Progenitor cell of endocrine pancreas (in vitro differentiated cells): ENCODE results near the gene PROCA1. TPM values are rescaled to one million over a fixed set of nuclear protein-coding genes. Genes with fewer than 3 reads are reported as not detected.

Experiments used
- DNase-seq: peaks from one replicate; pipeline ENCODE4 v3.0.0; 2021; ENCODE audit warnings: low spot score; ENCODE audit not compliant: unreplicated experiment
- H3K27ac Mint-ChIP-seq: 2 replicates; pipeline ENCODE4 v1.8.0; 2021; ENCODE audit warnings: mild to moderate bottlenecking, moderate library complexity, mixed read lengths
- H3K27me3 Mint-ChIP-seq: 2 replicates; pipeline ENCODE4 v1.8.0; 2021; ENCODE audit warnings: mixed read lengths
- H3K36me3 Mint-ChIP-seq: 2 replicates; pipeline ENCODE4 v1.8.0; 2022; ENCODE audit warnings: mixed read lengths; ENCODE audit not compliant: insufficient read depth
- H3K4me1 Mint-ChIP-seq: 2 replicates; pipeline ENCODE4 v1.8.0; 2021; ENCODE audit warnings: low read depth, mixed read lengths
- H3K4me3 Mint-ChIP-seq: 2 replicates; pipeline ENCODE4 v1.8.0; 2021; ENCODE audit warnings: low read depth, mild to moderate bottlenecking, moderate library complexity, mixed read lengths
- H3K9me3 Mint-ChIP-seq: 2 replicates; pipeline ENCODE4 v1.8.0; 2021; ENCODE audit warnings: low read depth, mixed read lengths
- total RNA-seq: library from RNA; stranded (reverse); gene quantifications from 2 replicates; pipeline ENCODE4 v1.2.1, GENCODE V29; 2021
- TF ChIP-seq, protein P1 (sequence below): fragments of 200-600 bp; sonication (generic); IDR thresholded peaks from one replicate; pipeline ENCODE4 v1.5.0; 2021; ENCODE audit warnings: antibody characterized with exemption, mild to moderate bottlenecking; ENCODE audit not compliant: unreplicated experiment

Gene PROCA1
- total RNA-seq, 1 donor from 2014 or later = 16.3 TPM

DNA sequence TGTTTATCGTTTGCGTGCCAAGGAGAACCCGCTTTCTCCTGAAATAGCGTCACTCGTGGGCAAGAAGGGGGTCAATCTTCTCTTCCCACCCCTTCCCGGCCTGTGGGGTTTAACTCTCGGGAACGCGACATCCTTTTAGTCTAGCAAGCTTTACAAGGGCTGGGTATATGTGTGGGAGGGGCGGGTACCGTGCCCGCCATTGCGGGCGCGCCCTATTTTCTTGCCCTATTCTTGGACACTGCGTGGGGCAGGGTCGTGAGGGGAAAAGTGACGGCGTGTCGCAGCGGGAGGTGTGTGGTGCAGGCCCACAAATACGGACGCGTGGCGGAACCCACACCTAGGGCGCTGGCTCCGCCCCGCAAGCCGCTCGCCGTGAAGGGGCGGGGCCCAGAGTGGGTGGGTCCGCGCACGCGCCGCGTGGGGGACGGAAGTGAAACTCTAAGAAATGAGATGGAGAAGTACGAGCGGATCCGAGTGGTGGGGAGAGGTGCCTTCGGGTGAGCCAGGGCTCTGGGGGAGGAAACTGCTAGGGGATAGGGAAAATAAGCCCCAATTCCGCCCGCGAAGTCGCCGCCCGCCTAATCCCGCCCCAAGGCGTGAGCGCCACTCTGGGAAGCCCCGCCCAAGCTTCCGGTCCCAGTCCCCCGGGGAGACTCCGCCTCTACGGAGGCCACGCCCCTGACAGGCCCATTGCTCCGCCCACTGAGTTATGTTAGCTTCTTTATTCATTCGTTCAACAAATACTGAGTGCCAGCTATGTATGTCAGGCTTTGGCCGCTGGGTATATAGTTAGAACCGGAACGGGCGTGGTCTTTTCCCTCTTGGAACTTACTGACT is 16.9 kb upstream of the PROCA1 start, which contains the start of gene NEK8:
Gene NEK8, plus strand, starts transcription at position 425 of the 837 bp plus-strand sequence. Its CDS starts 26 bp downstream, at position 451.
- peaks cover 22% of the 10 kb centered on the region for H3K4me1 Mint-ChIP-seq
- peak within 1 kb of the TSS; percentile 89 for H3K4me3 Mint-ChIP-seq
- peak within 1 kb of the TSS; percentile 98 for H3K27ac Mint-ChIP-seq
- H3K27me3 Mint-ChIP-seq = no peaks in the 10 kb centered on the region
- DNase-seq = peak; percentile 95
- TF ChIP-seq, protein P1, sequence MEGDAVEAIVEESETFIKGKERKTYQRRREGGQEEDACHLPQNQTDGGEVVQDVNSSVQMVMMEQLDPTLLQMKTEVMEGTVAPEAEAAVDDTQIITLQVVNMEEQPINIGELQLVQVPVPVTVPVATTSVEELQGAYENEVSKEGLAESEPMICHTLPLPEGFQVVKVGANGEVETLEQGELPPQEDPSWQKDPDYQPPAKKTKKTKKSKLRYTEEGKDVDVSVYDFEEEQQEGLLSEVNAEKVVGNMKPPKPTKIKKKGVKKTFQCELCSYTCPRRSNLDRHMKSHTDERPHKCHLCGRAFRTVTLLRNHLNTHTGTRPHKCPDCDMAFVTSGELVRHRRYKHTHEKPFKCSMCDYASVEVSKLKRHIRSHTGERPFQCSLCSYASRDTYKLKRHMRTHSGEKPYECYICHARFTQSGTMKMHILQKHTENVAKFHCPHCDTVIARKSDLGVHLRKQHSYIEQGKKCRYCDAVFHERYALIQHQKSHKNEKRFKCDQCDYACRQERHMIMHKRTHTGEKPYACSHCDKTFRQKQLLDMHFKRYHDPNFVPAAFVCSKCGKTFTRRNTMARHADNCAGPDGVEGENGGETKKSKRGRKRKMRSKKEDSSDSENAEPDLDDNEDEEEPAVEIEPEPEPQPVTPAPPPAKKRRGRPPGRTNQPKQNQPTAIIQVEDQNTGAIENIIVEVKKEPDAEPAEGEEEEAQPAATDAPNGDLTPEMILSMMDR = no peak
- peaks cover 7% of the 10 kb centered on the region for H3K36me3 Mint-ChIP-seq
- H3K9me3 Mint-ChIP-seq = no peaks in the 10 kb centered on the region

DNA sequence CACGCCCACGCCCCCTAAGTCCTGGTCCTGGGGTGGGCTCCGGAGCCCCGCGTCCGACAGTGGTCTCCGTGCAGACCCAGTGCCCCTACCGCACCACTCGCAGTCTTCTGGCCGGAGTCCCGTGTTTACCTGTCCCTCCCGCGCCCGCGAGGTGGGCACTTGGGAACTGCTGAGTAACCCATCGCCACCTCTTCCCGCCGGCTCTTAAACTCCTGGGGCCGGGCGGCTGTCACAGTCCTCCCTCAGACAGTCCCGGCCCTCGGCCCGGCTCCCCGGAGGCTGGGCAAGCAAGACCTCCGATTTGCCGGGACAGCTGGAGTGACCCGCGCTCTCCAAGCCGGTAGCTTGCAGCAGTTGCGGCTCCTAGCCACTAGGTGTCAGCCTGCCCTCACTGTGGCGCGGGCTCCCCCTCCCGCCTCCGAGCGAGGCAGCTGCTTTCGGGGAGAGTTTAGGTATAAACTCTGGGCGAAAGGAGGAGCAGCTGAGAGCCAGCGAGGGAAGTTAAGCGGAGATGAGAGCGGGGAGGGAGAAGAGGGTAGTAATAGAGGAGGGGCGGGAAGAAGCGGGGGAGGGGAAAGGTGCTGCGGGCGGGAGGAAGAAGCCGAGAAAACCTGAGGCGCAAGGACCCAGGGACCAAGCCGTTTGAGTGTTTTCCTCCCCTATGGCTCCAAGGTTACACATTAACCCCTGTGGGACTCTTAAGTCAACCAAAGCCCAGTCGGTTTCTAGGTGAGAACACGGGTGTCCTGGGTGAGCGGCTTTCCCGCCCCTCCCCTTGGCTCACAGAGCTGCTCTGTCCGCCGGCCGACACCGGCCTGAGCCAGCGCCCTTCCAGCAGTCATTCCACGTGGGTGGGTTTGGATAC is 15.2 kb upstream of the PROCA1 start:
- Mint-ChIP-seq H3K4me3 (peak overlapping the region; percentile 89), H3K27me3 (no peaks in the 10 kb centered on the region), H3K4me1 (peaks cover 31% of the 10 kb centered on the region), H3K36me3 (peaks cover 14% of the 10 kb centered on the region), H3K27ac (peak overlapping the region; percentile 98), H3K9me3 (no peaks in the 10 kb centered on the region)
- peak; percentile 97 for DNase-seq
- TF ChIP-seq, protein P1 = peak; percentile 98

DNA sequence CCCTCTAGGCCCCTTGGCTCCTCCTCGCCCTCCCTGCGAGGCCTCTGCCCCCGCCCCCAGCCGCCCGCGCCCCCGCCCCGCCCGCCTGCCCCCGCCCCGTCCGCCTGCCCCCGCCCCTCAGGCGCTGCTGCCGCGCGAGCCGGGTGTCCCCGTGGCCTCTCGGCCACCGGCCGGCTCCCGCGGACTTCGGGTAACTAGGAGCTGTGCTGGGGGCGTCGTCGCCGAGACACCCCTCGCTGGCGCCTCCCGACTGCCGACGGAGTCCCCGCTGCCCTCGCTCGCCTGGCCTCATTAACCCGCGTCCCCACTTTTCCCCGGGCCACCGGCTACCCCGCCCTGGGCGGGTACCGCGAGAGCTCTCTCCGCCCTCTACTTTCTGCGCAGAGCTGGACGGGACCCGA is 14.5 kb upstream of the PROCA1 start, which contains the start of gene TLCD1:
Gene TLCD1, minus strand, starts transcription at position 8 of the 401 bp plus-strand sequence. CDS start 136 bp downstream, outside the sequence.
- H3K4me3 Mint-ChIP-seq = peak within 1 kb of the TSS; percentile 89
- peak within 1 kb of the TSS; percentile 98 for H3K27ac Mint-ChIP-seq
- TF ChIP-seq, protein P1 = no peak
- no peak for DNase-seq
- no peaks in the 10 kb centered on the region for H3K27me3 Mint-ChIP-seq
- peaks cover 37% of the 10 kb centered on the region for H3K4me1 Mint-ChIP-seq
- no peaks in the 10 kb centered on the region for H3K9me3 Mint-ChIP-seq
- H3K36me3 Mint-ChIP-seq = peaks cover 20% of the 10 kb centered on the region

DNA sequence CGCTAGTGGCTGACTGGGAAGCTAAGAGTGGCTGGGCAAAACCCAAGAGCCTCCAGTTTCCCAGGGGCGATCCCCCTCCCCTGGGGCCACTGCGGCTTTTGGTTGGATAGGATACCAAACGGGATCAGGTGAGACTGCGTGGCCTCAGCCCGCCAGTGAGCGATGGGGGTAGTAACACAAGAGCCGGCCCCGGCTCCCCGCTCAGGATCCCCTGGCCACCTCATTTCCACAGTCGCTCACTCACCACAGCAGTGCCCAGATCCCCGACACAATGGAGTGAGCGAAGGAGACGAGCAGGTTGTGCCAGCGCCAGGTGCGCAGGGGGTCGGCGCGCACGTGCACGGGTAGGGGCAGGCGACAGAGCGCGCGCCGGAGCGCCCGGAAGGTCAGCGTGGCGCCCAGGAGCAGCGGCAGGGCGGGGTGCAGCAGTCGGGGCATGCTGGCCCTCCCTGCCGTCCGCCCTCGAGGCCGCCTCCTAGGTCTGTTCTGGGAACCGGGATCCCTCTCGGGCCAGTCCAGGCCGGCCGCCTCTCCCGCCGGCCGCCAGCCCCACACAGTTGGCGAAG is 14.1 kb upstream of the PROCA1 start:
- Mint-ChIP-seq H3K9me3 (no peaks in the 10 kb centered on the region), H3K27me3 (no peaks in the 10 kb centered on the region), H3K27ac (peak overlapping the region; percentile 97), H3K4me1 (peaks cover 41% of the 10 kb centered on the region), H3K36me3 (peaks cover 23% of the 10 kb centered on the region), H3K4me3 (peak overlapping the region; percentile 85)
- TF ChIP-seq, protein P1 = no peak
- peak; percentile 56 for DNase-seq
